Activated CD4-positive, alpha-beta T cell treated with anti-CD3 and anti-CD28 coated beads, Interleukin-2, amount 50 U/mL, for 16 hours (primary cell): Measurements from ENCODE around the gene PPM1L.
"Not testable (repeated sequence)": the region's sequence is repeated elsewhere in the genome, so short reads cannot be mapped to it uniquely, and the experiment has no call there.

Source experiments
- DNase-seq: peaks from one replicate; pipeline ENCODE4 v3.0.0-alpha.2; 2020

PPM1L gene

GRCh38 chr3:160941885-160942494 lies 186.0 kb downstream of the PPM1L start:
- DNase-seq = peak; percentile 73

- DNase-seq = no peak
Measured at GRCh38 chr3:160943996-160944395, 188.0 kb downstream of the PPM1L start.

- no peak for DNase-seq
Measured at GRCh38 chr3:160945336-160945735, 189.3 kb downstream of the PPM1L start.

GRCh38 chr3:160948273-160948672 lies 192.2 kb downstream of the PPM1L start:
- DNase-seq = no peak

GRCh38 chr3:160949460-160949859 lies 193.4 kb downstream of the PPM1L start:
- no peak for DNase-seq

- DNase-seq = no peak
Measured at GRCh38 chr3:160950542-160950941, 194.5 kb downstream of the PPM1L start.

- DNase-seq = no peak
Measured at GRCh38 chr3:160950954-160951353, 194.9 kb downstream of the PPM1L start.

- DNase-seq = no peak
Measured at GRCh38 chr3:160951642-160952487, 195.8 kb downstream of the PPM1L start.

GRCh38 chr3:160953686-160954085 lies 197.7 kb downstream of the PPM1L start:
- no peak for DNase-seq

GRCh38 chr3:160956785-160957184 lies 200.8 kb downstream of the PPM1L start:
- DNase-seq = peak; percentile 11

- DNase-seq = no peak
Measured at GRCh38 chr3:160960568-160960967, 204.5 kb downstream of the PPM1L start.

GRCh38 chr3:160963949-160964348 lies 207.9 kb downstream of the PPM1L start:
- DNase-seq = no peak

- DNase-seq = no peak
Measured at GRCh38 chr3:160968761-160969160, 212.7 kb downstream of the PPM1L start.

- no peak for DNase-seq
Measured at GRCh38 chr3:160973067-160973809, 217.2 kb downstream of the PPM1L start.

GRCh38 chr3:160977773-160978172 lies 221.7 kb downstream of the PPM1L start:
- DNase-seq = no peak

- peak; percentile 6 for DNase-seq
Measured at GRCh38 chr3:160980740-160981139, 224.7 kb downstream of the PPM1L start.

GRCh38 chr3:160981217-160981938 lies 225.3 kb downstream of the PPM1L start:
- peak; percentile 47 for DNase-seq

GRCh38 chr3:160982491-160982890 lies 226.5 kb downstream of the PPM1L start:
- DNase-seq = no peak

- not testable (repeated sequence) for DNase-seq
Measured at GRCh38 chr3:160983900-160984299, 227.9 kb downstream of the PPM1L start.

- DNase-seq = no peak
Measured at GRCh38 chr3:160986069-160986468, 230.0 kb downstream of the PPM1L start.

- no peak for DNase-seq
Measured at GRCh38 chr3:160987982-160988964, 232.2 kb downstream of the PPM1L start.

GRCh38 chr3:160990446-160990845 lies 234.4 kb downstream of the PPM1L start:
- DNase-seq = no peak
